Activated CD4-positive, alpha-beta T cell treated with anti-CD3 and anti-CD28 coated beads for 48 hours (primary cell): ENCODE results near the gene KDM2A.
A peak's percentile ranks its signal among the peaks of the same experiment; 100 is the strongest.

Experiments
- DNase-seq: peaks from one replicate; pipeline ENCODE4 v3.0.0-alpha.2; 2020

The KDM2A gene

DNA sequence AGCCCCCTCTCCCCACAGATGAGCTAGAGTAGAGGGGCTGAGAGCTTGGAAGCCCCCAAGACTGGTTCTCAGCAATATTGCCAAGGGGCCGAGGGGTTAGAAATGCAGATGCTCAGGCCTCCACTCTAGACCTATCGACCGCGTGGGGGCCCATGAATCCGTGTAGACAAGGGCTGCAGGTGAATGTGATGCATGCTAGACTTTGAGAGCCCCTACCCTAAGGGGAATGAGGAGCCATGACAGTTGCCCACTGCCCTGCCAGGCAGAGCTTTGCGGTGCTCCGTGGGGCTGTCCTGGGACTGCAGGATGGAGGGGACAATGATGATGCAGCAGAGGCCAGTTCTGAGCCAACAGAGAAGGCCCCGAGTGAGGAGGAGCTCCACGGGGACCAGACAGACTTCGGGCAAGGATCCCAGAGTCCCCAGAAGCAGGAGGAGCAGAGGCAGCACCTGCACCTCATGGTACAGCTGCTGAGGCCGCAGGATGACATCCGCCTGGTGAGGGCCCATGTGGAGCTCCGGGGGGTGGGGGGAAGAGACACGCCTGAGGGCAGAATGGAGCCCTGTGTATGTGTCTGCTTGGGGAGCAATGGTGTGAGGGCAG, 185.5 kb downstream of the KDM2A start:
- peak; percentile 5 for DNase-seq

DNA sequence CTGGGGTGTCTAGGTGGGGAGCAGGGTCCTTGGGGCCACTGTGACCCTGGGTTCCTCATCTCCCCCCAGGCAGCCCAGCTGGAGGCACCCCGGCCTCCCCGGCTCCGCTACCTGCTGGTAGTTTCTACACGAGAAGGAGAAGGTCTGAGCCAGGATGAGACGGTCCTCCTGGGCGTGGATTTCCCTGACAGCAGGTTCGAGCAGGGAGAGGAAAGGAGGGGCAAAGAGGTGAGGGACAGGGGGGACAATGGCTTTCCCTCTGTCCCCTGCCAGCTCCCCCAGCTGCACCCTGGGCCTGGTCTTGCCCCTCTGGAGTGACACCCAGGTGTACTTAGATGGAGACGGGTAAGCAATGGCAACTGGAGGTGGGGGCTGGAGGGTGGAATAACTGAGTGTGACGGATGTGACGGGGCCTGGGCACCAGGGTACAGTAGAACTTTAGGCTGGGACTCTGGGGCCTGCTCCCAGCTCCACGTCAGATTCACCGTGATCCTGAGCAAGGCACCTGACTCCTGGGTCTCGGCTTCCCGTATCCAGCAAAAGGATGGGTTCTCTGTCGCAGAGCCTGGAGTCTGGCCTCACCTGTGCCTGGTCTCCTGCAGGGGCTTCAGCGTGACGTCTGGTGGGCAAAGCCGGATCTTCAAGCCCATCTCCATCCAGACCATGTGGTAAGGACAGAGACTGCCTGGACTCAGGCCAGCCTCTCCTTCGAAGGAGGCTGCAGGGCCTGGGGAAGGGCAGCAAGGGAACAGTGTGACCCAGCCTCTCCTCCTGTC, 187.9 kb downstream of the KDM2A start:
- DNase-seq = no peak

- DNase-seq = no peak
Observed at GRCh38 chr11:67307545-67308001, 188.5 kb downstream of the KDM2A start.
